ENCODE data around the gene CCM2L.

Gene CCM2L

GRCh38 chr20:31992086-31992485 is 18.2 kb upstream of the CCM2L start:
- DNase-seq (ENCODE audit: low read depth in 2 of 2), result no peak

DNA sequence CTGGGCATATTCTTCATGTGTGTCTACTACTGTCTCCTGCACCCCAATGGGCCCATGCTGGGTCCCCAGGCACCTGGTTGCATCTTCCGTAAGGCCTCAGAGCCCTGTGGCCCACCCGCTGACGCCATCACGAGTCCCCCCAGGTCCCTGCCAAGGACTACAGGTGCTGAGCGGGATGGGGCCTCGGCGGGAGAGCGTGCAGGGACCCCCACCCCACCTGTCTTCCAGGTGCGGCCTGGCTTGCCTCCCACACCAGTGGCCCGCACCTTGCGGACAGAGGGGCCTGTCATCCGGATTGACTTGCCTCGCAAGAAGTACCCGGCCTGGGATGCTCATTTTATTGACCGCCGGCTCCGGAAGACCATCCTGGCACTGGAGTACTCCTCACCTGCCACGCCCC is 13.2 kb upstream of the CCM2L start:
- no peak for DNase-seq (ENCODE audit: low read depth in 2 of 2)

- DNase-seq (ENCODE audit: low read depth in 2 of 2), result no peak
These were observed 12.0 kb upstream of the CCM2L start for GRCh38 chr20:31998246-31998645.

DNA sequence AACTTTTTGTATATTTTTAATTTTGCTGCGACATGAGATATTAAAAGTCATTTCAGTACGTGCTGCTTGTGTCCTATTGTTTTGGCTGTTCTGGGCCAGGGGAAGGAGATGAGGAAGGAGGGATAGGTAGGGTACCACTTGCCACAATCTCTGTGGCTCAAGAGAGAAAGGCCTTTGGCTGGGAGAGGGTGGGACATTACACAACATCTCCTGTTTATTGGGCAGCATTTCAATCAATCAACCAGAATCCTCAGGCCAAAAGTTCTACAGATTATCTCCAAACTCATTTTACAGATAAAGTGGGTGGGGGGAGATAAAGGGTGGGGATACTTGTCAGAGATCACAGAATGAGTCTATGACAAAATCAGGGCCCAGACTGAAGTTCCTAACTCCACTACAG is 6.9 kb upstream of the CCM2L start:
- DNase-seq (ENCODE audit: low read depth in 2 of 2), result no peak

DNA sequence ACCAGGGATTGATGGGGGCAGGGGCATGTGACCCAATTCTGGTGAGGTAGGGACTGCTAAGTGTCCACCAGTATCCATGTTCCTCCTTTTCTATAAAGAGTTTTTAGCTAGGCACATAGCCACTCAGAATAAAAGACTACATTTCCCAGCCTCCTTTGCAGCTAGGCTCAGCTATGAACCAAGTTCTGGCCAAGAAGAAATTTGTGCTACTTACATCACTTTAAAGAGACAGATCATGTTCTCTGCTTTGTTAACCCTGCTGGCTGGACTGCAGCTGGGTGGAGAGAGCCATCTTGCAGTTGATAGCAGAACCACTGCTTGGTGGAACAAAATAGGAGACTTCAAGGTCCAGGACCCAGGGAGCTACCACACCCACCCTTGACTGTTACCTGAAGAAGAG is 5.3 kb upstream of the CCM2L start:
- DNase-seq (ENCODE audit: low read depth in 2 of 2), result no peak

- DNase-seq (ENCODE audit: low read depth in 2 of 2), result no peak
These were observed 4.2 kb upstream of the CCM2L start for GRCh38 chr20:32006053-32006452.

DNA sequence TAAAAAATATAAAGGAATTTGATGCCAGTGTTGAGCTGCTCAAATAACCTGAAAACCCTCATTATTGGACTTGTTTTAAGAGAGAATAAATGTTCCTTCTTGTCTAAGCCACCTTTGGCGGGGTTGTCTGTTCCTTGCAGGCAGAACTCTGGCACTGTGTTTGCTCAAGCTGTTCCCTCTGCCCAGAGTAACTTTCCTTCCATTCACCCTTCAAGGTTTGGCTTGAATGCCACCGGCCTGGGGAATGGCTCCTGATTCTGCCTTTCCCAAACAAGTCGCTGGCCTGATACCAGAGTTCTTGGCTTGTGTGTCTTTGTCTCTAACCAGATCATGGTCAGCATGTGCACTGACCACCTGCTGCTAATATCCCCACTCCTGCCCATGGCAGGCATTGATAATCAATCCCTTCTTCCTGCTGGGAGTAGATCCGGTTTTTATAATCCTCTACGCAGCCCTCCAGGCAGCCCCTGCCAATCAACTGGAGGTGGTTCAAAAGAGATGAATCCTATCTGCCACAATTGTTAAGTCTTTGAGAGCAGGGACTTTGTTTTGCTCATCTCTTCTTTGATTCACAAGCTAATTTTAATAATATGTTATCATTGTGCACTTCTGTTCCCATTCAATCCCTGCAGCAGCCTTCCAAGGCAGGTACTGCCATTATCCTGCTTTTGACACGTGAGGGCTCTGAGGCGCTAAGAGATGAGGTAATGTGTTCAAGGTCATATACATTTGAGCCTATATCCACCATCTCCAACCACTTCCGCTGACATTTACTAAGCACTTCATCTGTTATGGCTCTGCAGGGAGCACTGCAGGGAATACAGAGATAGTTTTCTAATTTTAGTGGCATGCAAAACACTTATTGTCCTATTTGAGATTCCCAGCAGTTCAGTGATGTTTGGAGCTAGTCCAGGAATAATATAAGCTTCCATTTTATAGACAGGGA is 3.1 kb upstream of the CCM2L start:
- DNase-seq (ENCODE audit: low read depth in 2 of 2), result no peak

- no peak for DNase-seq (ENCODE audit: low read depth in 2 of 2)
These were observed 2.2 kb upstream of the CCM2L start for GRCh38 chr20:32007787-32008616.

DNA sequence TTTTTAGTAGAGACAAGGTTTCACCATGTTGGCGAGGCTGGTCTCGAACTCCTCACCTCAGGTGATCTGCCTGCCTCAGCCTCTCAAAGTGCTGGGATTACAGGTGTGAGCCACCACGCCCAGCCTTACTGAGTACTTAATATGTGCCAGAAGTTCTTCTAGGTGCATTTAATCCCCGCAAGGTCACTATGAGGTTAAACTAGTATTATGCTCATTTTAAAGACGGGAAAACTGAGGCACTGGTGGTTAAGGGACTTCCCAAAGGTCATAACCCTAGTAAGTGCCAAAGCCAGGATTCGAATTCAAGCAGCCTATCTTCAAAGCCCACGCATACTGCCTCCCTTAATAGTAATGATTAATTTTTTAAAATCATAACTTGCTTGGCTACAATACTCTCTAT is 674 bp upstream of the CCM2L start:
- DNase-seq (ENCODE audit: low read depth in 2 of 2), result no peak

- DNase-seq (ENCODE audit: low read depth in 2 of 2), result no peak
These were observed 428 bp downstream of the CCM2L start for GRCh38 chr20:32010666-32011065.

- DNase-seq (ENCODE audit: low read depth in 2 of 2), result no peak
These were observed 2.0 kb downstream of the CCM2L start for GRCh38 chr20:32012159-32012688.

- DNase-seq (ENCODE audit: low read depth in 2 of 2), result no peak
These were observed 3.1 kb downstream of the CCM2L start for GRCh38 chr20:32013326-32013725.

DNA sequence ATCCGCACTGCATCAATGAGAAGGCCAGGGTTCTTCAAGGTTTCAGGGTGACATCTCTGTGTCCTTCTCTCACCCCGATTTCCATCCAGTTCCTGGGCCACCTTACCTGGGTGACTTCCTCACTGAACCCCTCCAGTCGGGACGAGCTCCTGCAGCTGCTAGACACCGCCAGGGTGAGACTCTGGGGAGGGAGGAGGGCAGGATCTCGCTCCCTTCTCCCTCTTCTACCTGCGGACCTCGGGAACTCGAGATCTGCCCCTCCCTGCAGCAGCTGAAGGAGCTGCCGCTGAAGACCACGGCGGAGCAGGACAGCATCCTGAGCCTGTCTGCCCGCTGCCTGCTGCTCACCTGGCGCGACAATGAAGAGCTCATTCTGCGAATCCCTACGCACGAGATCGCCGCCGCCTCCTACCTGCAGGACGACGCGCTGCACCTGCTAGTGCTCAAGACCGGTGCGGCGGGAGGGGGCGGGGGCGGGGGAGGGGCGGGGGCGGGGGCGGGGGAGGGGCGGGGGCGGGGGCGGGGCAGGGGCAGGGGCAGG is 7.5 kb downstream of the CCM2L start:
- no peak for DNase-seq (ENCODE audit: low read depth in 2 of 2)

GRCh38 chr20:32018269-32019155 is 8.3 kb downstream of the CCM2L start:
- peak in 1 of 2 donors; percentile 7 for DNase-seq (ENCODE audit: low read depth in 2 of 2)

DNA sequence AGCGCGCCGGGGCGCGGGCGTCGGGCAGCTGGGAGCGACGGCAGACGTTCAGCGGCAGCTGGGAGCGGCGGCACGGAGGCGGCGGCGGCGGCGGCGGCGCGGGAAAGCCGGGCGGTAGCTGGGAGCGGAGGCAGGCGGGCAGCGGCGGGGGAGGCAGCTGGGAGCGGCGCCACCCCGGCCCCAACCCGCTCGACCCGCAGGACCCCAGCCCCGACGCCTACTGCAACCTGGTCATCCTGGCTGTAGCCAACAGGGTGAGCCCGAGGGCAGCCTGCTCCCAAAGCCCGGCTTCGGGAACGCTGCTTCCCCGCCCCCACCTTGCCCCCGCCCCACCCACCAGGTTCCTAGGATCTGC is 8.9 kb downstream of the CCM2L start:
- DNase-seq (ENCODE audit: low read depth in 2 of 2), result no peak

DNA sequence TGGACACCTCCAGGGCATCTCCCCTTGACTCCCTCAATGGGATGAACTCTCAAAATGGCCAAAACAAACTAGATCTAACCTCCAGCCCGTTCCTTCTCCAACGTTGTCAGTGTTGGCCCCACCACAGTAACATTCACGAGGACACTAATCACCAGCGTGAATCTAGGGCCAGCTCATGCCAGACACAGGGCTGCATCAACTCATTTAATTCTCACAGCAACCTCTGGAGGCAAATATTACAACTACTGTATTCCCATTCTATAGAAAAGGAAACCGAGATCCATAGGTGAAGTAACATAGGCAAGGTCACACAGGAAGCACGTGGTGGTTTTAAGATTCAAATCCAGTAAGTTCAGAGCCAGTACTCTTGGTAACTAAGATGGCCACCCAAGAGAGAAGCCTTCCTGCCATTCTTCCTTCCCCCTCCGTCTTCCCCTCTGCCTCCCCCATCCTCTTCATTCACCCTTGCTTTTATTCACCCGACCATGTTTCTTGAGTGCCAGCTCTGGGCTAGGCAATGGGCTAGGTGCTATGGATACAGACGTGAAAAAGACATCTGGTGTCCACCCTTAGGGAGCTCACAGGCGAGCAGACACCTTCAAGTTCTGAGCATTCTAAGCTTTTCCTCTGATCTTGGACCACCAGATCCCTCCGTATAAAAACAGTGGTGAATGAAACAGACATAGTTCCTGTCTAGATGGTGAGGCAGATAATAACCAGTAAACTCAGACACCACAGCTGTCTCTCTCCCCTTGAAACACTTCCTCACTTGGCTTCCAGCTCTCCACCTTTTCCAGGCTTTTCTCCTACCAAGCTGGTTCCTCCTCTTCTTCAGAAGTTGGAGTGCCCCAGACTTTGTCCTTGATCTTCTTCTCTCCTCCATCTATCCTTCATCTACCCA is 9.6 kb downstream of the CCM2L start:
- no peak for DNase-seq (ENCODE audit: low read depth in 2 of 2)

GRCh38 chr20:32021091-32021490 is 10.9 kb downstream of the CCM2L start:
- no peak for DNase-seq (ENCODE audit: low read depth in 2 of 2)

GRCh38 chr20:32024683-32025295 is 14.6 kb downstream of the CCM2L start:
- no peak for DNase-seq (ENCODE audit: low read depth in 2 of 2)

DNA sequence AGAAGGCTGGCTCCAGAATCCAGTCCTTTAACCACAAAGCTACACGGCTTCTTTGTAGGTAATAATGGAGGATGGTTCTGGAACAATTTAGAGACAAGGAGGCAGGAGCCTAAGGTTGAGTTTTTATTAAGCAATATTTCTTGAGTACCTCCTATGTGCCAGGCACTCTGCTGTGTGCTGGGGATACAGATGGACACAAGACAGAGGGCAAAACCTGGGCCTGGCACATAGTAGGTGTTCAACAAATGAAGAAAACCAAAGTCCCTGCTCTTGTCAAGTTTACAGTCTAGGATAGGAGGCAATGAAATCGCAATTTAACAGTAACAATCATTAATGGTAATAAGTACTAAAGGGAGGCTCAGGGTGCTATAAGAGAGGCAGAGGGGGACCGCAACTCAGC is 17.4 kb downstream of the CCM2L start:
- DNase-seq (ENCODE audit: low read depth in 2 of 2), result no peak
